Breast epithelium (tissue), 4 donors: ENCODE results near the gene GRIK4. TPM values are rescaled to one million over a fixed set of nuclear protein-coding genes. Genes with fewer than 3 reads are reported as not detected.

Source experiments
- DNase-seq, 2 donors: peaks; one replicate each; pipeline ENCODE4 v3.0.0-alpha.2; 2019; ENCODE audit warnings: low spot score in 2 of 2
- H3K27ac ChIP-seq, 2 donors: fragments of 200-600 bp; sonication (generic) in 1 of 2; one replicate each; pipeline ENCODE4 v1.5.1; 2016 to 2019; ENCODE audit warnings: mild to moderate bottlenecking in 1 of 2
- H3K27me3 ChIP-seq, 2 donors: fragments of 200-600 bp; sonication (generic) in 1 of 2; one replicate each; pipeline versions ENCODE4 v1.5.1 to v1.6.0; 2017 to 2019; ENCODE audit warnings: control low read depth in 1 of 2, mild to moderate bottlenecking in 1 of 2
- H3K36me3 ChIP-seq: fragments of 200-600 bp; one replicate; pipeline ENCODE4 v1.5.1; 2019
- H3K4me1 ChIP-seq, 2 donors: fragments of 200-600 bp; sonication (generic); one replicate each; pipeline ENCODE4 v1.5.1; 2016 to 2019; ENCODE audit warnings: control low read depth in 1 of 2
- H3K4me3 ChIP-seq, 3 donors: fragments of 200-600 bp; sonication (generic); 1 replicate in 2 of 3; 2 replicates in 1 of 3; pipeline ENCODE4 v1.5.1; 2016 to 2019; ENCODE audit warnings: mild to moderate bottlenecking in 3 of 3, moderate library complexity in 2 of 3
- H3K9me3 ChIP-seq, 2 donors: fragments of 200-600 bp; sonication (generic) in 1 of 2; one replicate each; pipeline ENCODE4 v1.5.1; 2016 to 2019; ENCODE audit warnings: control low read depth in 1 of 2
- CTCF ChIP-seq, 3 donors: fragments of 450-650 bp; IDR thresholded peaks; one replicate each; pipeline ENCODE4 v1.5.1; 2016 to 2017; ENCODE audit warnings: antibody characterized with exemption in 3 of 3, mild to moderate bottlenecking in 3 of 3, moderate library complexity in 3 of 3
- POLR2A ChIP-seq: fragments of 450-650 bp; IDR thresholded peaks from one replicate; pipeline ENCODE4 v1.6.1; 2016; ENCODE audit warnings: antibody characterized with exemption, mild to moderate bottlenecking, moderate library complexity
- POLR2AphosphoS5 ChIP-seq, 3 donors: sonication (generic); formaldehyde crosslinking; IDR thresholded peaks; one replicate each; pipeline ENCODE4 v1.6.1; 2017; ENCODE audit warnings: antibody characterized with exemption in 3 of 3
- intact Hi-C: fragments of 100-400 bp; cut with DNase I; formaldehyde crosslinking; loops from one replicate; pipeline ENCODE4 v1.15.1; 2023; ENCODE audit warnings: low total_unique reads
- total RNA-seq, 3 donors: library from RNA; depleted of rRNA; stranded (reverse); fragments of >200 nt; gene quantifications; one replicate each; pipeline ENCODE4 v1.1.0, GENCODE V29; 2016

GRIK4 gene
- total RNA-seq, 3 donors from 2014 or later: 0.29 to 0.66 TPM; not detected in 1

- no peaks in the 10 kb centered on the region for H3K4me1 ChIP-seq
- no peak for TF ChIP-seq CTCF (IDR thresholded peaks at IDR 0.05)
Observed at GRCh38 chr11:120917559-120918239, 406.2 kb downstream of the GRIK4 start.

GRCh38 chr11:120918257-120918656 is 406.7 kb downstream of the GRIK4 start:
- no peak overlapping the region for H3K27ac ChIP-seq
- no peaks in the 10 kb centered on the region for H3K4me1 ChIP-seq
- DNase-seq: no peak
- H3K4me3 ChIP-seq: no peak overlapping the region
- no peaks in the 10 kb centered on the region for H3K27me3 ChIP-seq
- no peak for TF ChIP-seq CTCF (IDR thresholded peaks at IDR 0.05)
- no peak for TF ChIP-seq POLR2A
- no peak for TF ChIP-seq POLR2AphosphoS5 (IDR thresholded peaks at IDR 0.05)
- no peaks in the 10 kb centered on the region for H3K9me3 ChIP-seq
- H3K36me3 ChIP-seq: no peaks in the 10 kb centered on the region
- intact Hi-C loops: no loop called here

More at GRCh38 chr11:120917559-120918239, 406.2 kb downstream of the GRIK4 start:
- Histone ChIP-seq H3K4me3 (no peak overlapping the region), H3K27me3 (no peaks in the 10 kb centered on the region), H3K27ac (no peak overlapping the region), H3K9me3 (no peaks in the 10 kb centered on the region), H3K36me3 (no peaks in the 10 kb centered on the region)
- peak in 1 of 2 donors; percentile 18 for DNase-seq
- intact Hi-C loops: no loop called here

- Histone ChIP-seq H3K4me3 (no peak overlapping the region), H3K27me3 (no peaks in the 10 kb centered on the region), H3K4me1 (no peaks in the 10 kb centered on the region), H3K27ac (no peak overlapping the region), H3K36me3 (no peaks in the 10 kb centered on the region), H3K9me3 (no peaks in the 10 kb centered on the region)
- TF ChIP-seq POLR2A (no peak), POLR2AphosphoS5 (IDR thresholded peaks at IDR 0.05) (no peak), CTCF (IDR thresholded peaks at IDR 0.05) (no peak)
- DNase-seq: no peak
- intact Hi-C loops: no loop called here
Observed at GRCh38 chr11:120919045-120919444, 407.5 kb downstream of the GRIK4 start.

- H3K27me3 ChIP-seq: no peaks in the 10 kb centered on the region
- no peak for DNase-seq
- no peaks in the 10 kb centered on the region for H3K9me3 ChIP-seq
- H3K4me3 ChIP-seq: no peak overlapping the region
- intact Hi-C loops: no loop called here
- TF ChIP-seq CTCF (IDR thresholded peaks at IDR 0.05) (no peak), POLR2AphosphoS5 (IDR thresholded peaks at IDR 0.05) (no peak), POLR2A (no peak)
- H3K36me3 ChIP-seq: no peaks in the 10 kb centered on the region
- H3K27ac ChIP-seq: no peak overlapping the region
- no peaks in the 10 kb centered on the region for H3K4me1 ChIP-seq
Observed at GRCh38 chr11:120919566-120919965, 408.0 kb downstream of the GRIK4 start.

- Histone ChIP-seq H3K4me1 (no peaks in the 10 kb centered on the region), H3K27ac (no peak overlapping the region), H3K27me3 (no peaks in the 10 kb centered on the region), H3K36me3 (no peaks in the 10 kb centered on the region), H3K4me3 (no peak overlapping the region), H3K9me3 (no peaks in the 10 kb centered on the region)
- TF ChIP-seq POLR2A (no peak), POLR2AphosphoS5 (IDR thresholded peaks at IDR 0.05) (no peak), CTCF (IDR thresholded peaks at IDR 0.05) (no peak)
- DNase-seq: no peak
- intact Hi-C loops: no loop called here
Observed at GRCh38 chr11:120923866-120924508, 412.4 kb downstream of the GRIK4 start.
